Activated CD8-positive, alpha-beta memory T cell treated with anti-CD3 and anti-CD28 coated beads, Interleukin-2, amount 50 U/mL, for 24 hours (primary cell): ENCODE data around the gene ATP8B3.

Experiments
- DNase-seq: peaks from one replicate; pipeline ENCODE4 v3.0.0-alpha.2; 2020; ENCODE audit errors: extremely low read depth

ATP8B3 gene

DNA sequence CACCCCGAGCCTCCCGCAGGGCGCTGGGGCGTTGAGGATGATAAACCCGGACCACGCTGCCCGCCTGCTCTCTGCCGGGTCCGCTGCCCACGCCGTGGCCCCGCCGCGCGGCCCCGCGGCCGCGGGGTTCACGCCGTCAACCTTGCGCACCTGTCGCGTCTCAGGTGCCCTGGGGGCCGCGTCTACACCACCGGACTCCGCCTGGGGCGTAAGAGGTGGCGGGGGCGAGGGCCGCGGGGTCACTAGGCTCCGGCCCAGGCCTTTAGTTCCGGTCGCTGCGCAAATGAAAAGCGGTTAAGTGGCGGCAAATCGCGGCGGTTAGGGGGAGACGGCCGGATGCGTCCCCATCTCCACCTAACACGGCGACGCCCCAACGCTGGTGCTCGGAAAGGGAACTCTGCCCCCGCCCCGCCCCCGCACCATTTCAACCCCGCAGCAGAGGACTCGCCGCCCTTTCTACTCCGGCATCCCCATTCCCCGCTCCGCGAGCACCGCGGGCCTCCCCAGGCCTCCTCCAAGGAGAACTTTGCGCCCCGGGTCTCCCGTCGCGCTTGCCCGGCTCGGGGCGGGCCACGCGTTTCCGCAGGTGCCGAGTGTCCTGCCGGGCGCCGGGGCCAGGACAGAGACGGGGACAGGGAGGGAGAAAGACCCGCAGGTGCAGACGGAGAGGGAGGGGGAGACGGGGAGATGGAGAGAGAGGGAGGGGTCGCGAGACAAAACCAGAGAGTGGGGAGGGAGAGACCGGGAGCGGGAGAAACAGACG lies 54.4 kb downstream of the ATP8B3 start:
- no peak for DNase-seq

DNA sequence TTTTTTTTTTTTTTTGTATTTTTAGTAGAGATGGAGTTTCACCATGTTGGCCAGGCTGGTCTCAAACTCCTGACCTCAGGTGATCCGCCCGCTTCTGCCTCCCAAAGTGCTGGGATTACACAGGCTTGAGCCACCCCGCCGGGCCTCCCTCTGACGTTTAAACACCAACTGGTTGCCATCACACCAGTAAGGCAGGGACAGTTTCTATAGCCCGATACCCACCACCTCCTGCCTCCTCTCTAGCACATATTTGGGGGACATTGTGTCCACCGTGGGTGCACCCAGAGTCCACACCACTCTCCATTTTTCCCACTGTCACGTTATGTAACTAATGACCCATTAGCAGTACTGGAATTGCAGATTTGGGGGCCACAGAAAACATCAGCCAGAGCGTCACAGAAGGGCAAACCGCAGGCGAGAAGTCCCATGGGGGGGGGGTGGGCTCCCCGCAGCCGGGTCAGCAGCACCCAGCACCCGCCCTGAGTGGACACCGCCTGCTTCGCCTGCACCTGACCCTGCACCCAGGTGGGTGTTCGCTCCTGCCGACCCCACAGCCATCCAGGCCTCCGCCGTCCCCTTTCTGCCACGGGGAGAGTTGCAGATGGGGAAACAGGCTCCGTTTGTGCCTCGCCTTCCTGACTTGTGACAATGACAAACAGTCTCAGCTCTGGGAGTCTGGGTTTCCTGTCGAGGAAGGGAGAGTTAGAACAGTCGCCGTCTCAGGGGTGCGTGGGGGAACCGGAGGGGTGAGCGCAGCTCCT lies 55.2 kb downstream of the ATP8B3 start:
- DNase-seq, result no peak

DNA sequence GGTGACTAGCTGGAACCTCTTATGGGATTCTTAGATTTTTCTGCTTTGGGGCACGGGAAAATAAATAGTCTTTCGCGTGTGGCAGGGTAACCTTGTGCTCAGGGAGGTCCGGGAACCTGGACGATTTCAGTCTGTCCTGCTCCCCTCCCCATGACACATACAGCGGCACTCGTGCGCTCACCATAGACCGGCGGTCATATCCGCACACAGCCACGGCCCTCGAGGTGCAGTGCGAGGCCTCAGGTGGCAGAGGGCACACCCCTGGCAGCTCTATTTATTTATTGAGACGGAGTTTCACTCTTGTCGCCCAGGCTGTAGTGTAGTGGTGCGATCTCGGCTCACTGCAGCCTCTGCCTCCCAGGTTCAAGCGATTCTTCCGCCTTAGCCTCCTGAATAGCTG lies 55.8 kb downstream of the ATP8B3 start:
- no peak for DNase-seq

DNA sequence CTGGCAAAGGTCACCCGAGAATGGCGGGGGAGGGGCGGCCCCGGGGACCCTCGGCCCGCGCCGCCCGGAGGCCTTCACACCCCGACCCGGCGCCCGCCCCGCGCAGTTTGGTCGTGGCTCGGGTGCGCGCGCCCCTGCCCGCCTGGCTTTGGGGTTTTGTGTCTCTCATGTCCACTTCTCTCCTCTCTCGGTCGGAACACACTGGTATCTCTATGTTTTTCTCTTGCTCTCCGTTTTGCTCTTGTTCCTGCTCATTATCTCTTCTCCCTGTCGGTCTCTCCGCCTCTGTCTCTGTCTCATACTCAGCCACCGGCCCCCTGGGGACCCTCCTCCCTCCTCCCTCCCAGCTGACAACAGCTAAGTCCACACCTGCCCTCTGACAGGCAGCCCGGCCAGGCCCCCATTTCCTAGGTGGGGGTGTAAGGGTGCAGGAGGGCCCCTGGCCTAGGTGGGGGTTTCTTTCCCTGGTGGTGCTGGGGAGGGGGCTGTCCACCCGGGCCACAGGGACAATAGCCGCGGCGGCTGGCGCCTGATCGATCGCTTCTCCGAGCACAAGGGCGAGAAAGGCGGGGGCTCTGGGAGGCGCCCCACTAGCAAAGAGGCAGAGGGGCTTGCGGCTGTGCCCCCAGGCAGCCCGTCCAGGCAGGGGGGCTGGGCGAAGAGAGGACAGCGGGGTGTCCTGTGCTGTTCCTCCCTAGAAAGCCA lies 56.5 kb downstream of the ATP8B3 start:
- no peak for DNase-seq

DNA sequence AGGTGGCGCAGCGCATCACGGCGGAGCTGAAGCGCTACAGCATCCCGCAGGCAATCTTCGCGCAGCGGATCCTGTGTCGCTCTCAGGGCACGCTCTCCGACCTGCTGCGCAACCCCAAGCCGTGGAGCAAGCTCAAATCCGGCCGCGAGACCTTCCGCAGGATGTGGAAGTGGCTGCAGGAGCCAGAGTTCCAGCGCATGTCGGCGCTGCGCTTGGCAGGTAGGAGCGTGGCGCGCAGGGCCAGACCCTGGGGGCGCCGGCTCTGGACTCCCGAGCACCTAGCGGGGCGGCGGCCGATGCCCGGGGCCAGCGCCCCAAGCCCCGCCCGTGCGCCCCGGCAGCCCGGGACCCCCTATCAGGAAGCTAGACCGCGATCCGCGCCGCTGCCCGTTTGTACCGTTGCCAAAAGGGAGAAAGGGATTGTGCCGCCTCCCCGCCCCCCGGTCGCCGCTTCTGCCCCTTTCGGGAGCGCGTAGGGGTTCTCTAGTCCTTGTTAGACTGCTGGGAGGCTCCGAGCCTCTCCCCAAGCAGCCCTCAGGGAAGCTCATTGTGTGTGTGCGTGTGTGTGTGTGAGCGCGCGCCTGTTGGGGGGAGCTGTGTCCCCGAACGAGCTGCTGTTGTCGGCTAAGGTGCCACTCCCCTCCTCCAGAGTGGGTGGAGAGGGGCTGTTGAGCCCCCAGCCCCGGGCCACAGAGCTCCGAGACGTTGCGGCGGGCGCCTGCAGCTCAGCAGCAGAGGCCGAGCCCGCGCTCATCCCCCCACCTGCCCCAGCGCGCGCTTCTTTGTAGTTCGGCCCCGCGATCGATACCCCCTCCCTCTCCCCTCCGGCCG lies 57.2 kb downstream of the ATP8B3 start:
- no peak for DNase-seq

DNA sequence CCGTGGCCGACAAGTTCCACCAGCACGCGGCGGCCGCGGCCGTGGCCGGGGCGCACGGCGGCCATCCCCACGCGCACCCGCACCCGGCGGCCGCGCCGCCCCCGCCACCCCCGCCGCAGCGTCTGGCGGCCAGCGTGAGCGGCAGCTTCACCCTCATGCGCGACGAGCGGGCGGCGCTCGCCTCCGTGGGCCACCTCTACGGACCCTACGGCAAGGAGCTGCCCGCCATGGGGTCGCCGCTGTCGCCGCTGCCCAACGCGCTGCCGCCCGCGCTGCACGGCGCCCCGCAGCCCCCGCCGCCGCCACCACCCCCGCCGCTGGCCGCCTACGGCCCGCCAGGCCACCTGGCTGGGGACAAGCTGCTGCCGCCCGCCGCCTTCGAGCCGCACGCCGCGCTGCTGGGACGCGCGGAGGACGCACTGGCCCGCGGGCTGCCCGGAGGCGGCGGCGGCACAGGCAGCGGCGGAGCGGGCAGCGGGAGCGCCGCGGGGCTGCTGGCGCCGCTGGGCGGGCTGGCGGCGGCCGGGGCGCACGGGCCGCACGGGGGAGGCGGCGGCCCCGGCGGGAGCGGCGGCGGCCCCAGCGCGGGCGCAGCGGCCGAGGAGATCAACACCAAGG lies 57.9 kb downstream of the ATP8B3 start:
- DNase-seq, result no peak

DNA sequence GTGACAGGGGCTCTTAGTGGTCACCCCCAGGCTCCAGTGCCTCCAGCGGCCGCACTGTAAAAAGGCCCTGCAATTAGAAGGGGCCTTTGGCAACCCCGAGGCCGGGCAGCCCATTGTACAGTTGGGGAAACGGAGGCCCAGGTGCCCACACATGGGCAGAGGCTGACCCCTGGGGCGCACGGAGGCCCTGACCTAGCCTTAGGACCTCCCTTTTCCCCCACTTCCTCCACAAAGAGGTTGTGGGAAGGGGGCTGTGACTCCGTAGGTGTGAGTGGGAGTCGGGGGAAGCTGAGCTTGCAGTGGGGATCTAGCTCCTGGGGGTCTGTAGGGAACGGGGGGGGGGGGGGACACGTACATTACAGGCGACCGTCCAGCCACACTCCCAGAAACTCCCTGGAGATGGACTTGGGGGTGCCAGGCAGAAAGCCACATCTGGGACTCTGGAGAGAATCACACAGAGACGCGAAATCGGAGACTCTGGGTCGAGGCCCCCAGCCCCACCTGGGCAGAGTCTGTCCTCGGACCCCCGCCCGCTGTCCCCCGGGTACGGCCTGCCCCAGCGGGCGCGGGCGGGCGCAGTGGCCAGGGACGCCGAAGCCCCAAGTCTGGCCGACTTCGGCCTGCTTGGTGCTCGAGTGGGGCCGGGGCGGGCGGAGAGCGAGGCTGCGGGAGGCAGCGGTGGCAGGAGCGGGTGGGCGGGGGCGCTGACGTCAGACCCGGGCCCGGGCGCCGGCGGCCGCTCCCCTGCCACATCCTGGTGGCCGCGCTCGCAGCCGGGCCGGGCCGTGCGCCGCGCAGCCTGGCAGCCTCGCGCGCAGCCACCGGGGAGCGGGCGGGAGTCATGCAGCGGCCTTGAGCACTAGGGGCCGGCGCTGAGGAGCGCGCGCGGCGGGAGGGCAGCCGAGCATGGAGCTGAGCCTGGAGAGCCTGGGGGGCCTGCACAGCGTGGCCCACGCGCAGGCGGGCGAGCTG lies 59.0 kb downstream of the ATP8B3 start, which contains the start of gene ONECUT3:
TSS of gene ONECUT3 (plus strand) at position 750 of the 972 bp plus-strand sequence. CDS start at position 907, 157 bp downstream.
- DNase-seq, result no peak

DNA sequence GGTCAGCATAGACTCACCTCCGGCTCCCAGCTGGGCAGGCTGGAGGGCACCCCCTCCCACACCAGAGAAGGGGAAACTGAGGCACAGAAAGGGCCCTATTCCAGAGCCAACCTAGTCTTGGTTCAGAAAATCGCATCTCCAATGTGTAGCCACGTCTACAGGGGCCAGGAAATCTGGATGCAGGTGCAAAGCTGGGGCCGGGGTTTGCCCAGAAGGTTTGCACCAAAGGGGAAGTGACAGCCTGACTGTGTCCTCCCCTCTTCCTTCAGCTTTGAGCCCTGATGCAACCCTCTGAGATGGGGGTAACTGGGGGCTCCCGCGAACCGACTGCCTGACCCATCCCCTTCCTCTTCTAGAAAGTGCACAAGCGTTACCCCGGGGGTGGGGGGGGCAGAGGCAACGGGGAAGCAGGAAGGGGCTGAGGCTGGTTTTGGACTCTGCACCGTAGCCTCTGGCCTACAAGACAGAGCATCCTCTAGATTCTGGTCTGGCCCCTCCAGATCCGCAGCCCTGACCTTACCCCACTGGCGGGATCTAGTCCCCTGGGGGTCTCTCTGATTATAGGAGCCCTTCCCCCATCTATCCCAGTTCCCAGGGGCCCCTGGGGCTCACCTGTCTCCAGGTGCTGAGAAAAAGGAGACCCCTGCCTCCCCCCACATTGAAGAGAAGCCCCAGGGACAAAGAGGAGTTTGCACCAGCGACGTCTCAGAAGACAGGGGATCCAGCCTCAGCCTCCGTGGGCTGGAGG lies 59.9 kb downstream of the ATP8B3 start:
- DNase-seq, result no peak

DNA sequence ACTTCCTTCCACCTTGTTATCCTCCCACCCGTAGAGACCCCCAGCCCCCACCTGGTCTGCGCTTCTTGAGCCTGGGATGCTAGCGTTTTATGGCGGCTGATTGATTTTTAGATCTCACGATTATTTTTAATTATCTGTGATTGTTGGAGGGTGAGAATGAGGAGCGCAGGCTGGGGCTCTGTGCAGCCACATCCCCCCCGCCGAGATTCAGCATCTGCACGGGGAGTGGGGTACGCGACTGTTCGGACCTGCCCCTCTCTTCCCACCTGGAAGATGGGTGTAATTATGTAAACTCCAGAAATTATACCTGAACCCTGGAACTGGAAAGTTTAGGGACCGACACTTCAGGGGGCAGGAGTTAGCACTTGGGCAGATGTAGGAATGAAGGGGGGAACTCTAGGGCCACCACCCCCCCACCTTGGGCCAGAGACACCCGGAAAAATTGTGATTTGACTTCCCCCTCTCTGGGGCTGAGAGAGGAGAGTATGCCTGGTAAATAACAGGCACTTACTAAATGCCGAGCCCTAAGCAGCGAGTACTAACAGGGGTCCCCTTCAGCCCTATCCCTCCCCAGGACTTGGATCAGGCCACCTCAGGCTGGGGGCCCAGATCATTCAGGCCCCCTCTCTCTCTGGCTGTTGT lies 60.6 kb downstream of the ATP8B3 start:
- no peak for DNase-seq

DNA sequence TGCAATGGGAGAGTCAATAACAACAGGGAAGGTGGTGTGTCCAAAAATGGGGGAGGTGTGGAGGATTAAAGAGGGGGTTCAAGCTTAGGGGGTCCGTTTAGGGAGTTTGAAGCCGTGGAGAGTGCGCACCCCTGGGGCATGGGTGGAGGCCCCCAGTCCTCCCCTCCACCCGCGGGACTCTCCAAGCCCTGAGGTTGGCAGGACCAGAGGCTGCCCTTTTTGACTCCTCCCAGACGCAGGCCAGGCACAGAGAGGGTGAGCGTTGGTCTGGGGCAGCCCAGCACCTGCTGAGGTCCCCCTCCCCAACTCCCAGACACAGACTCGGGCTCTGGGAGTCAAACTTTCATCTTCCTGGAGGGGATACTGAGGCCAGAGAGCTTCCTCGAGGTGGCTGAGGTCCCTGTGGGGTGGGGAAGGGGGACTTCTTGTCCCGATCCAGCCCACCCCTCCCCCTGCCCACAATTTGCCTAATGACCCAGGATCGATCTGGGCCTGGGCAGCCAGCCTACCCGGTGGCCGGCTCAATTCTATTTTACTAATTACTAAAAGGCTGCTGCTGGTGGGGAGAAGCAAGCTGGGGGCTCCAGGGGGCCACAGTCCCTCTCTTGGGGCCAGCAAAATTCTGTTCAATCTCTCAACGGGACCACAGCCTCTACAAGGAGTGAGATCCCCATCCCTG lies 61.6 kb downstream of the ATP8B3 start:
- DNase-seq, result no peak

DNA sequence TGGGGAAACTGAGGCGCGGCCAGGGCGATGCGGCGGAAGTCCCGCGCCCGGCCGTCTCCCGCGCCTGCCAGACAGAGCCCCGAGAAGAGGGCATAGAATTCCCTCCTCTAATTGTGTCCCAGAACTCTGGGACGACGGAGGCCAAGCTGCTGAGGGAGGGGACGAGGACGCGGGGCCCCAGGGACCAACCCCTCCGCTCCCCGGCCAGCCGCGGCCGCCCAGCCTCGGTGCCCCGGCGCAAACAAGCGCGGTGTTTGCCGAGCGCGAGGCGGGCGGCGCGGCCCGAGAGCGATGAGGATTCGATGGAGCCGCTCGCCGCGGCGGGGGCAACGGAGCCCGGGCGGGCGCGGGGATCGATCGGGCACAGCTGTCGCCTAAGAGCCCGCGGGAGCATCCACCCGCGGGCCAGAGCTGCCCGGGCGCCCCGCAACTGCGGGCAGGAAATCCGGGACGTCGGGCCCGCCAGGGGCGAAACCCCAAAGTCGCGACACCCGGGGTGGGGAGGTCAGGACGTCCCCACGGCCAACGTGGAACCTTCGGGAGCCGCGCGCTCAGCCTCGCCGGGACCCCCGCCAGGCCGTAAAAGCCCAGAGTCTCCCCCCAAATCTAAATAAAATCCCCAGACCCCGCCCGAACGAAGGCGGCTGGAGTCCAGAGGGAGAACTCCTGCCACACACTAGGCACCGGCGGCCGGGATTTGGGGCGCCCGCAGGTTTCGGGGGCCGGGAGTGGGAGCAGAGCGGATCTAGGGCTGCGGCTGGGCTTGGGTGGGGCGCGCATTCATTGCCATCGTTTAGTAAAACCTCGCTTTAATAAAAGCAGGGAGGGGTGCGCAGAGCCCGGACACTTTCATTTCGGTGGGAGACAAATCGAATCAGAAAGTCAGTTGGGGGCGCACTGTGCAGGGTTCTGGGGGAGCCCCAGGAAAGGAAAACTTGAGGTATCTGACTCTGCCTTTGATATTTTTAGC lies 62.4 kb downstream of the ATP8B3 start:
- no peak for DNase-seq

DNA sequence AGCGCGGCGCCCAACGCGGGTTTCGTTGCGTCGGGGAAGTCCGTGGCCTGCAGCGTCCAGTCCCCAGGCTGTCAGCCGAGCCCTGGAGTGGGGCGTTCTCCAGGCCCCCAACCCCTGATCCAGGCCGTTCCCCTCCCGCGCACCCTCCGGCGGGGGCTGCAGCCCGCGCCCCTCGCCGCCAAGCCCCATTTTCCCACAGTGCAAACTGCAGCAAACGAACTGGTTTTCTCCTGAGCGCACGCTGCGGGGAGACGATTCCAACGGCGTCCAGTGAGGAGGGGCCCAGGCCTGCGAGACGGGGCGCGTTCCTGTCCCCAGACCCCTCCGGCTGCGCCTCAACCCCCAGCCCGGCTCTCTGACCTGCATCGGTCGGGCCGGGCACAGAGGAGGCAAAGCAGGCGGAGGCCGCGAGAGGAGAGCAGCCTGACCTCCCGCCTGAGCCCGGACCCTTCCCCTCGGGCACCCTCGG lies 63.2 kb downstream of the ATP8B3 start:
- no peak for DNase-seq

DNA sequence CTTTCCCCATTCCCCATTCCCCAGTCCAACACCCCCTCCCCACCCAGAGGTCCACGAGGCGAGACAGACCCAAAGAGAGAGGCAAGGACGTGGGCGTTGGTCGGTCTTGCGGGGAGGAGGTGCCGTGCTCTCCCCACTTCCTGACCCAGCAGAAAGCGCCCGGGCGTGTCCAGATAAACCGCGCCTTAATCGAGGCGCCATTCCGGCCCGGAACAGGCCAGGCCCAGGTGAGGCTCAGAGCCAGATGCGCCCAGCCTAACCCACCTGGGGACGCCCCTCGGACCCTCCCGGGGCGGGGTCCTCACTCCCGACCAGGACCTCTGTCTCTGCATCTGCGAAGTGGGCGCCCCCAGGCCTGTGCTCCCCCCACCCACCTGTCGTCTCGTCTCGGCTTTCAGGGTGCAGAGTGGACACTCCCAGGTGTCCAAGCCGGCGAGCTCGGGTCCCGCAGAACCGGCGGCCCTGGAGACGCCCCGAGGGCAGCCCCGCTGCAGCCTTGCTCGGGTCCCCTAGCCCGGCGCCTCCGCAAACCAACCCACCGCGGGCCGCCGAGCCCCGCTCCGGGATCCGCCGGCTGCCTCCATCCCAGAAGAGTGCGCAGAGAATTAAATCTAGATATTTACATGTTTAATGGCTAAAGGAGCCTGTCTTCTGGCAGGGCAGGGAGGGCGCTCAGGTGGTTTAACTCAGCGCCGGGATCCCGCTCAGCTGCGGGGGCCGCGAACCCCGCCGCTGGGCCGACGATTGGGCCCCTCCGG lies 63.8 kb downstream of the ATP8B3 start:
- DNase-seq, result no peak

DNA sequence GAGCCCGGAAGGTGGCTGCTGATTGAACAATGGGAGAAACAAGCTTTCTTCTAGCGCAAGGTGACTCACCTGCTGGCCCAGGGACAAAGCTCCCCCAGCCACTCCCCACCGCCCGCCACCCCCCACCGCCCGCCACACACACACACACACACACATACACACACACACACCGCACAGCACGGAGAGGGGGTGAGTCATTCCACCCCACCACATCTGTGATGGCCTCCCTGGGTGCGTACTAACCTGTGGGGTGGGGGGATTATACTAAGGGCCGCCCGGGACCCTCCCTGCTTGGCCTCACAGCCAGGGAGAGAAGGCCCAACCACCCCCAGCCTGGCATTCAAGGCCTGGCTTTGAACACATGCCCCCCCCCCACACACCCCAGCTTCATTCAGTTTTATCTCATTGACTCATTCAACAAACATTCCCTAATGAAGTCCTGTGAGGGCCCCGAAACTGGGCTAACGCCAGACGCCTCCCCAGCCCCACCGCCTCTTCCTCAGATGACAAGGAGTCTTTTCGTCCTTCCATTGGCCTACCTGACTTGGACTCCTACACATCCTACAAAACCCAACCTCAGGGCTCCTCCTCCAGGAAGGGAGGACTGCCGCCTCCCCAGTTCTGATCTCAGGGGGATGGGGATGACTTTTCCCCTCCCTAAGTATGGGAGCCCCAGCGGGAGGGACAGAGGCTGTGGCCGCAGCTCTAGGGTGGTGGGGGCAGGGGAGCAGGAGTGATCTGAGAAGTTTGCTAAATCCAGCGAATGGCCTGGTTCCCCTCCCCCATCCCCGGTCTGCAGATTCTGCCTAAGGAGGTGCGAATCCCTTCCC lies 64.6 kb downstream of the ATP8B3 start:
- no peak for DNase-seq
